Aorta (tissue), 5 donors: ENCODE measurements around the gene SF3B3. TPM values are rescaled to one million over a fixed set of nuclear protein-coding genes. Genes with fewer than 3 reads are reported as not detected.

Experiments used
- ATAC-seq: fragments of 200-7000 bp; cut with Tn5 transposase; one replicate; pipeline ENCODE4 v1.9.1; 2022; ENCODE audit warnings: moderate library complexity; ENCODE audit not compliant: low FRiP score
- DNase-seq, 2 donors: peaks; one replicate each; pipeline ENCODE4 v3.0.0-alpha.2; 2020
- H3K27ac ChIP-seq, 2 donors: one replicate each; pipeline ENCODE4 v1.5.1; 2013; ENCODE audit warnings: low read length in 2 of 2, mild to moderate bottlenecking in 2 of 2, moderate library complexity in 2 of 2, control low read depth in 1 of 2, inconsistent platforms in 1 of 2, low read depth in 1 of 2
- H3K27me3 ChIP-seq, 2 donors: one replicate each; pipeline ENCODE4 v1.6.1; 2013; ENCODE audit warnings: control low read depth in 1 of 2, low read length in 1 of 2, mild to moderate bottlenecking in 1 of 2, moderate library complexity in 1 of 2; ENCODE audit not compliant: insufficient read depth in 2 of 2, control insufficient read depth in 1 of 2
- H3K36me3 ChIP-seq, 2 donors: one replicate each; pipeline ENCODE4 v1.6.1; 2013; ENCODE audit warnings: control low read depth in 1 of 2, low read length in 1 of 2, mild to moderate bottlenecking in 1 of 2; ENCODE audit not compliant: insufficient read depth in 2 of 2, control insufficient read depth in 1 of 2
- H3K4me1 ChIP-seq, 2 donors: one replicate each; pipeline ENCODE4 v1.6.1; 2013; ENCODE audit warnings: low read length in 2 of 2, control low read depth in 1 of 2, mild to moderate bottlenecking in 1 of 2, moderate library complexity in 1 of 2; ENCODE audit not compliant: insufficient read depth in 2 of 2, control insufficient read depth in 1 of 2
- H3K4me3 ChIP-seq, 2 donors: one replicate each; pipeline ENCODE4 v1.5.1; 2013; ENCODE audit warnings: low read length in 2 of 2, control low read depth in 1 of 2, mild to moderate bottlenecking in 1 of 2
- H3K9me3 ChIP-seq: one replicate; pipeline ENCODE4 v1.6.1; 2013; ENCODE audit warnings: mild to moderate bottlenecking, low read length; ENCODE audit not compliant: control insufficient read depth
- WGBS, 2 donors: extraction: QIAGEN DNeasy Blood & Tissue Kit; methylation state at CpG; one replicate each; pipeline ENCODE4 v1.1.7; 2013; 5-methylcytosine and 5-hydroxymethylcytosine counted together
- intact Hi-C, 2 donors: fragments of 100-400 bp; cut with DNase I; formaldehyde crosslinking; loops; one replicate each; pipeline versions ENCODE4 v1.14.2 to v1.15.0; 2022
- polyA plus RNA-seq, 2 donors: library from polyadenylated mRNA; stranded (reverse); fragments of 200-250 nt; gene quantifications; one replicate each; pipeline ENCODE4 v1.2.3, GENCODE V29; 2013
- total RNA-seq, 2 donors: library from RNA; stranded (reverse); fragmentation: NEBNext Ultra II Directional; extraction: Animal tissue kit (Norgen Biotek cat#: 25700); gene quantifications; one replicate each; pipeline ENCODE4 v1.2.1, GENCODE V29; 2021
- donor health status: healthy with polysubstance abuse.
- donor health status: Bipolar disorder and iron deficiency.
- donor health status: DM: no; HTN: no; CAD: no.
- donor health status: DM: no; HTN: no; CAD: no.
- donor health status: DM: yes; HTN: yes; CAD: no.

SF3B3 gene
- total and polyA plus RNA-seq, 4 donors = 15.3 to 175 (median 96.0) TPM

DNA sequence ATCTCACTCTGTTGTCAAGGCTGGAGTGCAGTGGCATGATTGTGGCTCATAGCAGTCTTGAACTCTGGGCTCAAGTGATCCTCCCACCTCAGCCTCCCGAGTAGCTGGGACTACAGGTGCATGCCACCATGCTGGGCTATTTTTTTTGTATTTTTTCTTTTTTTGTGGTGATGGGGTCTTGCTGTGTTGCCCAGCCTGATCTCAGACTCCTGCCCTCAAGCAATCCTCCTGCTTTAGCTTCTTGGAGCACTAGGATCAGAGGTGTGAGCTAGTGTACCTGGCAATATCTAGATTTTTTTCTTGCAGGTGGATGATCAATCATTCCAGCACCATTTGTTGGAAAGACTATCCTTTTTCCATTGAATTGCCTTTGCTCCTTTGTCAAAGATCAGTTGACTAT, 69.9 kb downstream of the SF3B3 start:
- no peak overlapping the region for H3K27ac ChIP-seq
- no peaks in the 10 kb centered on the region for H3K27me3 ChIP-seq
- intact Hi-C loops = loop anchor here in 1 of 2 donors (2.0 kb wide), 1 partner anchor 41 kb away; no protein-coding TSS in a partner anchor
- 92 to 97% methylated on average over 1 of the region's 1 CpG for WGBS, 2 donors
- H3K4me3 ChIP-seq = no peak overlapping the region
- no peaks in the 10 kb centered on the region for H3K4me1 ChIP-seq
- ATAC-seq (no peak), DNase-seq (no peak)
- no peaks in the 10 kb centered on the region for H3K9me3 ChIP-seq
- H3K36me3 ChIP-seq = no peaks in the 10 kb centered on the region

DNA sequence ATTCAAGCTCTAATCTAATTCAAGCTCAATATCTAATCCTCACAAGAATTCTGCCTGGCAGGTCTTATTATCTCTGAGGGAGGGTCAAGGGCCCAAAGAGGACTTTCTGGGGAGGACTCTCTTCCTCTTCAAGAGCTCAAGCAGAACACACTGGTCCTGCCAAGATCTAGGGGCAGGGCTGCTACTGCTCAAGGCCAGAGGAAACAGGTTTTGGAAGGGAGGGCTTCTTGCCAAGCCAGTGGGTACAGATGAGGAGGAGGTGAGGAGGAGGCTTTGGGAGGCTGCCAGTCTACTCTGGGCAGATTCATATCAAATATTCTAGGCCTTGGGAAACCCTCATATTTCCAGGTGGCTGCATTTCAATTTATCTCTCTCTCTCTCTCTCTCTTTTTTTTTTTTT, 71.0 kb downstream of the SF3B3 start:
- no peak overlapping the region for H3K4me3 ChIP-seq
- intact Hi-C loops = no loop called here
- DNase-seq (peak in 1 of 2 donors; percentile 77), ATAC-seq (no peak)
- H3K36me3 ChIP-seq = no peaks in the 10 kb centered on the region
- H3K27ac ChIP-seq = no peak overlapping the region
- no peaks in the 10 kb centered on the region for H3K9me3 ChIP-seq
- H3K27me3 ChIP-seq = no peaks in the 10 kb centered on the region
- H3K4me1 ChIP-seq = no peaks in the 10 kb centered on the region

DNA sequence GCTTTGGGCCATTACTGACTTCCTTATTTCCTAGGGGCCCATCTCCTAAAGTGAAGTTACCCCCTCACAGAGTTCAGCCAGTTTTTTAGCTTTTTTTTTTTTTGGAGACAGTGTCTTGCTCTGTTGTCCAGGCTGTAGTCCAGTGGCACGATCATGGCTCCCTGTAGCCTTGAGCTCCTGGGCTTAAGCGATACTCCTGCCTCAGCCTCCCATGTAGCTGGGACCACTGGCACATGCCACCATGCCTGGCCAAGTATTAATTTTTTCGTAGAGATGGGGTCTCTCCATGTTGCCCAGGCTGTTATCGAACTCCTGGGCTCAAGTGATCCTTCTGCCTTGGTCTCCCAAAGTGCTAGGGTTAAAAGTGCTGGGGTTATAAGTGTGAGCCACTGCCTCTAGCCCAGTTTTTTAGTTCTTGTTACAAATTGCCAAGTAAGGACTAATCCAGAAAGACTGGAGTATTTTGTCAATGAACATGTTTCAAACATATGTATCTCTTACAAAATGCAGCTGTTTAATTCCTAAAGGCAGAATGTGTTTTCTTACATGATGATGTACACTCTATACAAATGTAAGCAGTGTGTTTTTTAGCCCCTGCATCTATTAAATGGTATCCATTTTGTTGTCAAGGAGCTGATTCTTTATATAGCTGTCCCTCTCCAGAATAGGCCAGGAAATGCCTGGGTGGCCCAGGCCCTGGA, 73.7 kb downstream of the SF3B3 start:
- Histone ChIP-seq H3K27ac (no peak overlapping the region), H3K27me3 (no peaks in the 10 kb centered on the region), H3K4me1 (no peaks in the 10 kb centered on the region), H3K4me3 (no peak overlapping the region), H3K9me3 (no peaks in the 10 kb centered on the region), H3K36me3 (no peaks in the 10 kb centered on the region)
- 97 to 98% methylated on average over 4 of the region's 4 CpGs for WGBS, 2 donors
- intact Hi-C loops = no loop called here
- ATAC-seq (no peak), DNase-seq (no peak)

DNA sequence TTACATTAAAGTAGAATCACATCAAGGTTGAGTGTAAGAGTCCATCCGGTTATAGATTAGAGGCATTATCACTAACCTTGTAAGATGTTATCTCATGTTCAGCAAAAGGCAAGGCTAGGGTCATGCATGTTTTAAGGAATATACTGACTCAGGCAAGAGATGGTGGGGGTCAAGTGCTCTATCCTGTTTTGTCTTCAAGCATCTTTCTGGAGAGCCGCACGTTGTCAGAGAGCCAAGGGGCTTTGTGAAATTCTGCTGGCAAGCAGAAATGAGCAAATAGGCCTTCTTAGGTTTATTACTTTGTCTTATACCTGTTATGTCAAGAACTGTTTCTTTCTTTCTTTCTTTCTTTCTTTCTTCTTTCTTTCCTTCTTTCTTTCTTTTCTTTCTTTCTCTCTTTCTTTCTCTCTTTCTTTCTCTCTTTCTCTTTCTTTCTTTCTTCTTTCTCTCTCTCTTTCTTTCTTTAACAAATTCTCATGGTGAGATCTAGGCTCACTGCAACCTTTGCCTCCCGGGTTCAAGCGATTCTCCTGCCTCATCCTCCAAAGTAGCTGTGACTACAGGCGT, 75.4 kb downstream of the SF3B3 start:
- H3K27ac ChIP-seq = no peak overlapping the region
- WGBS, 2 donors = 79 to 84% methylated on average over 6 of the region's 6 CpGs
- no peaks in the 10 kb centered on the region for H3K36me3 ChIP-seq
- ATAC-seq (no peak), DNase-seq (no peak)
- intact Hi-C loops = no loop called here
- H3K4me3 ChIP-seq = no peak overlapping the region
- no peaks in the 10 kb centered on the region for H3K4me1 ChIP-seq
- no peaks in the 10 kb centered on the region for H3K27me3 ChIP-seq
- H3K9me3 ChIP-seq = no peaks in the 10 kb centered on the region

DNA sequence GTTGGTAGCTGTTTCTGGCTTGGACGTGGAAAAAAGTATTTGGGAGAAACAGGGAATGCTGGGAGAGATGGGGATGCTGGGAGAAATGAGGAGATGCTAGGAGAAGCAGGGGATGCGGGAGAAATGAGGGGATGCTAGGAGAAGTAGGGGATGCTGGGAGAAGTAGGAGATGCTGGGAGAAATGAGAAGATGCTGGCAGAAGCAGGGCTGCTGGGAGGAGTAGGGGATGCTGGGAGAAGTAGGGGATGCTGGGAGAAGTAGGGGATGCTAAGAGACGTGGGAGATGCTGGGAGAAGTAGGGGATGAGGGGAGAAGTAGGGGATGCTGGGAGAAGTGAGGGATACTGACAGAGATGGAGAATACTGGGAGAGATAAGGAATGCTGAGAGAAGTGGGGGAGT, 77.1 kb downstream of the SF3B3 start:
- intact Hi-C loops = no loop called here
- H3K27me3 ChIP-seq = no peaks in the 10 kb centered on the region
- WGBS, 2 donors = 91 to 92% methylated on average over 3 of the region's 3 CpGs
- H3K36me3 ChIP-seq = no peaks in the 10 kb centered on the region
- no peak overlapping the region for H3K27ac ChIP-seq
- H3K4me3 ChIP-seq = no peak overlapping the region
- H3K9me3 ChIP-seq = no peaks in the 10 kb centered on the region
- ATAC-seq (no peak), DNase-seq (no peak)
- no peaks in the 10 kb centered on the region for H3K4me1 ChIP-seq

DNA sequence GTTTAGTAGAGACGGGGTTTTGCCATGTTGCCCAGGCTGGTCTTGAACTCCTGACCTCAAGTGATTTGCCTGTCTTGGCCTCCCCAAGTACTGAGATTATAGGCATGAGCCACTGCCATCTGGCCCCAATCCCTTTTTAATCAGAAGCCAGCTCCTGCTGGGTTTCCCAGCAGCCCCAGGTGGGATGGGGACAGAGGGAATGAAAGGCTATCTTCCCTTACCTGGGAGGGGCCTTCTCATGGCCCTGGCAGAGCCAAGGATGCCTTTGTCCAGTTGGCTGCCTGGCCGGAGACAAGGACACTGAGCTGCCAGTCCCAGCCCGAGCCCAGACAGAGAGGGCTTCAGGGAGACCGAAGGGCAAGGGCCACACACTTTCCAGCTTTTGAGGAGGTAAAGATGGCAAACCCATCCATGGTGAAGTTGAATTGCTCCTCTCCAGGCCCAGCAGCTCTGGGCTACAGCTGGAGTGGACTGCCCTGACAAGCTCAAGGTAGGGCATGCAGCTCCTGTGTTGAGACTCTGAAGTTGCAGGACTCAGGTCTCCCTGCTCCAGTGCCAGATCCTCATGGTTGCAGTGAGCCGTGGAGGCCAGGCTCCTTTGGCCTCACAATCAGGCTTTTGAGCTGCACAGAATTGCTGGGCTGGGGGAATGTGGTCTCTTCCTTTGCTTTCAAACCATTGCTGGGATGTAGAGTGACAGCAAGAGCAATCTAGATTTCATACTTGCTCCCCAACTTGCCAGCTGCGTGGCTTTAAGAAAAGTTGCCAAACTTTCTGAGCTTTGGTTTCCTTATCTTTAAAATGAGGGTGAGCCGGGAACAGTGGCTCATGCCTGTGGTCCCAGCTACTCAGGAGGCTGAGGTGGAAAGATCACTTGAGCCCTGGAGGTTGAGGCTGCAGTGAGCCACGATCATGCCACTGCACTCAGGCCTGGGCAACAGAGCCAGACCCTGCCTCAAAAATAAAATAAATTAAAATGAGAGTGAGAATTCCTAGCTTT, 78.3 kb downstream of the SF3B3 start:
- WGBS, 2 donors = 54 to 61% methylated on average over 8 of the region's 8 CpGs
- no peaks in the 10 kb centered on the region for H3K4me1 ChIP-seq
- no peak overlapping the region for H3K27ac ChIP-seq
- no peak for ATAC-seq
- H3K4me3 ChIP-seq = no peak overlapping the region
- intact Hi-C loops = no loop called here
- no peaks in the 10 kb centered on the region for H3K9me3 ChIP-seq
- no peaks in the 10 kb centered on the region for H3K36me3 ChIP-seq
- no peak for DNase-seq
- no peaks in the 10 kb centered on the region for H3K27me3 ChIP-seq

DNA sequence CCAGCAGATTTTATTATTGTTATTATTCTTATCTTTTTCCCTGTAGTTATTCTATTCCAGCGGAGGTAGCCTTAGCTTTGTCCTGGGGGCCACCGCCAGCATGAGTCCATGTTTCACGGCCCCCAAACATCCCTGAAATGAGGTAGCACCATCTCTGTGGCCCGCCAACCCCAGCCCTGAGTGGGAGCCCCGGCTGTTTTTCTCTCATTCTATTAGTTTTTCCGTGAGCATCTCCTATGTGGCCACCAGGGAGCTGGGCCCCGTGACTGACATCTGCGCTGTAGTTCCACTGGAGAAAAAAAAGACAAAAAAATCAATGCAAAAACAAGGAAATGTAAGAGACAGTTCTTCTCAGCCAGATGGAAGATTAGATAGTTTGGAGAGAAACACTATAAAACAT, 79.2 kb downstream of the SF3B3 start:
- 83 to 87% methylated on average over 8 of the region's 8 CpGs for WGBS, 2 donors
- Histone ChIP-seq H3K36me3 (no peaks in the 10 kb centered on the region), H3K4me1 (no peaks in the 10 kb centered on the region), H3K27me3 (no peaks in the 10 kb centered on the region), H3K9me3 (no peaks in the 10 kb centered on the region), H3K4me3 (no peak overlapping the region), H3K27ac (no peak overlapping the region)
- DNase-seq = no peak
- intact Hi-C loops = no loop called here
- no peak for ATAC-seq

DNA sequence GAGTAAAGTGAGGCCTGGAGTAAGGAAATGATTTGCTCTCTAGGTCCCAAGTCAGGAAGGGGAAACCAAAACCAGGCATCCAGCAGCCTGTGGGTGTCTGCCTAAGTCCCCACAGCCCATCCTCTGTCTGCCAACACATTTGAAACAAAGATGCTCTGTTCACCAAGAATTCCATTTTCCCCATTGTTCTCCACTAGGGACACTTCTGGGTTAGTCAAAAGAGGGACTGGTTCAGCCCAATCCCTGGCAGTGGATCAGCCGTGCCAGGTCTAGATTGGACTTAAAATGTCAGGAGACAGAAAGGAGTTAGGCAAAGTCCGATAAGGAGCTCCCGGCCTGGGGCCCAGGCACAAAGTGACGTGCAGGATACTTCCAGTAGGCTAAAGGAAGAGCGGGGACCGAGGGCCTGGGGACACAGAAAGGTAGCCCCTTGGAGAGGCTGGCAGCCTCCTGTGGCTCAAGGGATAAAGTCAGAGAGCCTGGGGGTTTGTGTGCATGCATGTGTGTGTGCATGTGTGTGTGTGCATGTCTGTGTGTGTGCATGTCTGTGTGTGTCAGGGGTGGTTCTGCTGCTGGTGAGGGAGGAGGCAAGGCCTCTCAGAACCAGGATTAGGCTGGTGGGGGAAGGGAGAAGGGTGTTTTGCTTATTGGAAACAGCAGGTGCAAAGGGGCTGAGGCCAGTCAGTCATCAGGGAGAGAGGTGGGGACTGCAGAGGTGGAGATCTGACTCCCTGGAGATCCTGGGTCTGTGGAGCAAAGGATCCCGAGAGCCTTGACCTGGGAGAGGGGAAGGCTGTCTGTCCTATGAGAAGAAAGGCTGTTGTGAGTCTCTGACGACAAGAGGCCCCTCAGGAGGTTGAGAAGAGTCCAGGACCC, 81.0 kb downstream of the SF3B3 start:
- intact Hi-C loops = no loop called here
- Histone ChIP-seq H3K27ac (no peak overlapping the region), H3K4me3 (no peak overlapping the region), H3K36me3 (no peaks in the 10 kb centered on the region), H3K9me3 (no peaks in the 10 kb centered on the region), H3K27me3 (no peaks in the 10 kb centered on the region), H3K4me1 (no peaks in the 10 kb centered on the region)
- ATAC-seq (no peak), DNase-seq (no peak)
- 82 to 88% methylated on average over 8 of the region's 8 CpGs for WGBS, 2 donors
